MM.1S (cell line): ENCODE results near the gene BACH2.

Source experiments
- DNase-seq: peaks from one replicate; pipeline ENCODE4 v3.0.0-alpha.2; 2015
- H2AFZ ChIP-seq: fragments of 300-600 bp; sonication (generic); 2 replicates; pipeline ENCODE4 v1.6.0; 2016; ENCODE audit warnings: antibody characterized with exemption, low read length
- H3F3A ChIP-seq: fragments of 300-600 bp; sonication (generic); 2 replicates; pipeline ENCODE4 v1.6.1; 2016; ENCODE audit warnings: mild to moderate bottlenecking, antibody characterized with exemption, low read length, moderate library complexity, mixed read lengths; ENCODE audit not compliant: insufficient read depth
- H3K27ac ChIP-seq: fragments of 300-600 bp; sonication (generic); 2 replicates; pipeline ENCODE4 v1.5.1; 2016; ENCODE audit warnings: mild to moderate bottlenecking, low read length
- H3K27me3 ChIP-seq: fragments of 300-600 bp; sonication (generic); replicated peaks from 2 replicates; pipeline ENCODE4 v1.6.0; 2016; ENCODE audit warnings: low read length; ENCODE audit not compliant: insufficient read depth
- H3K36me3 ChIP-seq: fragments of 300-600 bp; sonication (generic); replicated peaks from 2 replicates; pipeline ENCODE4 v1.6.1; 2016; ENCODE audit warnings: mild to moderate bottlenecking, low read length, mixed read lengths; ENCODE audit not compliant: insufficient read depth
- H3K4me1 ChIP-seq: fragments of 300-600 bp; sonication (generic); 2 replicates; pipeline ENCODE4 v1.6.1; 2016; ENCODE audit warnings: low read length, mixed read lengths
- H3K4me2 ChIP-seq: fragments of 300-600 bp; sonication (generic); 2 replicates; pipeline ENCODE4 v1.6.0; 2016; ENCODE audit warnings: low read depth, low read length
- H3K4me3 ChIP-seq: fragments of 300-600 bp; sonication (generic); 2 replicates; pipeline ENCODE4 v1.5.1; 2016; ENCODE audit warnings: low read length, mixed read lengths
- H3K79me2 ChIP-seq: fragments of 300-600 bp; sonication (generic); 2 replicates; pipeline ENCODE4 v1.6.1; 2016; ENCODE audit warnings: mixed run types, low read length, mixed read lengths
- H3K9ac ChIP-seq: fragments of 300-600 bp; sonication (generic); 2 replicates; pipeline ENCODE4 v1.6.1; 2016; ENCODE audit warnings: low read length, mixed read lengths
- H3K9me2 ChIP-seq: fragments of 300-600 bp; sonication (generic); replicated peaks from 2 replicates; pipeline ENCODE4 v1.6.1; 2016; ENCODE audit warnings: mild to moderate bottlenecking, low read length, mixed read lengths; ENCODE audit not compliant: insufficient read depth
- H3K9me3 ChIP-seq: fragments of 300-600 bp; sonication (generic); replicated peaks from 2 replicates; pipeline ENCODE4 v1.6.1; 2016; ENCODE audit warnings: mild to moderate bottlenecking, low read length, mixed read lengths; ENCODE audit not compliant: insufficient read depth
- H4K20me1 ChIP-seq: fragments of 300-600 bp; sonication (generic); 2 replicates; pipeline ENCODE4 v1.6.1; 2016; ENCODE audit warnings: mild to moderate bottlenecking, low read length, moderate library complexity, mixed read lengths; ENCODE audit not compliant: insufficient read depth
- EZH2 ChIP-seq: fragments of 300-600 bp; sonication (generic); optimal IDR thresholded peaks from 2 replicates; pipeline ENCODE3; 2017; ENCODE audit warnings: low read depth, mild to moderate bottlenecking, antibody characterized with exemption, low read length, mixed read lengths
- EZH2phosphoT487 ChIP-seq: fragments of 300-600 bp; sonication (generic); IDR thresholded peaks from 2 replicates; pipeline ENCODE4 v1.6.1; 2018; ENCODE audit warnings: antibody characterized with exemption, low read length
- TF ChIP-seq, protein P1 (sequence below): fragments of 300-600 bp; sonication (generic); IDR thresholded peaks from 2 replicates; pipeline ENCODE4 v1.5.1; 2016; ENCODE audit warnings: antibody characterized with exemption, low read length, mixed read lengths

The BACH2 gene

GRCh38 chr6:90078513-90079289 is 217.9 kb downstream of the BACH2 start:
- Histone ChIP-seq H3K9me2 (no peaks in the 10 kb centered on the region), H3K4me1 (no peaks in the 10 kb centered on the region), H3K27me3 (no peaks in the 10 kb centered on the region), H3F3A (no peaks in the 10 kb centered on the region), H2AFZ (no peak overlapping the region), H3K9ac (no peak overlapping the region), H4K20me1 (no peaks in the 10 kb centered on the region), H3K4me2 (no peak overlapping the region), H3K4me3 (no peak overlapping the region), H3K79me2 (no peaks in the 10 kb centered on the region), H3K27ac (no peak overlapping the region), H3K9me3 (no peaks in the 10 kb centered on the region), H3K36me3 (no peaks in the 10 kb centered on the region)
- no peak for TF ChIP-seq EZH2phosphoT487
- TF ChIP-seq EZH2: no peak
- TF ChIP-seq, protein P1, sequence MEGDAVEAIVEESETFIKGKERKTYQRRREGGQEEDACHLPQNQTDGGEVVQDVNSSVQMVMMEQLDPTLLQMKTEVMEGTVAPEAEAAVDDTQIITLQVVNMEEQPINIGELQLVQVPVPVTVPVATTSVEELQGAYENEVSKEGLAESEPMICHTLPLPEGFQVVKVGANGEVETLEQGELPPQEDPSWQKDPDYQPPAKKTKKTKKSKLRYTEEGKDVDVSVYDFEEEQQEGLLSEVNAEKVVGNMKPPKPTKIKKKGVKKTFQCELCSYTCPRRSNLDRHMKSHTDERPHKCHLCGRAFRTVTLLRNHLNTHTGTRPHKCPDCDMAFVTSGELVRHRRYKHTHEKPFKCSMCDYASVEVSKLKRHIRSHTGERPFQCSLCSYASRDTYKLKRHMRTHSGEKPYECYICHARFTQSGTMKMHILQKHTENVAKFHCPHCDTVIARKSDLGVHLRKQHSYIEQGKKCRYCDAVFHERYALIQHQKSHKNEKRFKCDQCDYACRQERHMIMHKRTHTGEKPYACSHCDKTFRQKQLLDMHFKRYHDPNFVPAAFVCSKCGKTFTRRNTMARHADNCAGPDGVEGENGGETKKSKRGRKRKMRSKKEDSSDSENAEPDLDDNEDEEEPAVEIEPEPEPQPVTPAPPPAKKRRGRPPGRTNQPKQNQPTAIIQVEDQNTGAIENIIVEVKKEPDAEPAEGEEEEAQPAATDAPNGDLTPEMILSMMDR: no peak
- no peak for DNase-seq

DNA sequence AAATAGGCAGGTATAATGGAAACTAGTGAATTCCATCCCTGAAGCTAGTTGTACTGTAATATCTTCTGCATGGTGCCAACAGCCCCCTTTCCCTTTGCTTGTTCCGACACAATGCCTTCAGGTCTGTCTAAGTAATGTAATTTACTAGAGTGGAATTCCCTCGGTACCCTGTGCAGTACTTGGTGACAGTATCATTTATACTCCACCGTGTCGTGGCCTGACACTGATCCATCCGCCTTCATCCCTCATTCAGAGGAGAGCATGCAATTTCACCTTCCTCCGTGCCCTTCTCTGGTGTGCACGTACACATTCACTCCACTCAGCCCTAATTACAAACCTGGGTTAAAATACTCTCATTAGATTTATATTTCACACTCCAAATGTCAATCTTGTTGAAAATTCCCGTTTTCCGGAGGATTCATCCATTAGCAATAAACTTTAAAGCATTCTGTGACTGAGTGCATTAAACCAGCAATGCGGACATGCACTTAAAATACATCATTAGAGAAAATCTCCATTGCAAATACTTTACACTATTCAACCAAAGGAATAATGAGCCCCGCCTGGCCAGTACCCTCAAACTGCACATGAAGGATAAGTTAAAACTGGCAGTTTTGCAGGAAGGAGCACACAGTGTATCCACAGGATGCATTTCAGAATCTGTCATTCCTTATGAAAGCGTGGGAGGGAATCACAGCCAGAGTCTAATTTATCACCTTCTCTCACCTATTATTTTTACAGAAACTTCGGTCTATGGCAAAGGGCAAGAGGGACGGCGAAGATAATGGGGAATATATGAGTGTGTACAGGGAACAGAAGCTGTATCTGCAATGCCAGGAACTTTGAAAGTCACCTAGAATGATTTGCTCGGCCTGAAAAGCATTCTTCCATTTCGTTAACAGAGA is 219.9 kb downstream of the BACH2 start:
- H3K9me2 ChIP-seq: no peaks in the 10 kb centered on the region
- no peak overlapping the region for H3K4me3 ChIP-seq
- H2AFZ ChIP-seq: no peak overlapping the region
- no peaks in the 10 kb centered on the region for H3K27me3 ChIP-seq
- no peaks in the 10 kb centered on the region for H3K9me3 ChIP-seq
- H3K36me3 ChIP-seq: no peaks in the 10 kb centered on the region
- H3K4me1 ChIP-seq: no peaks in the 10 kb centered on the region
- TF ChIP-seq, protein P1: no peak
- TF ChIP-seq EZH2phosphoT487: no peak
- no peak for TF ChIP-seq EZH2
- DNase-seq: no peak
- H4K20me1 ChIP-seq: no peaks in the 10 kb centered on the region
- H3F3A ChIP-seq: no peaks in the 10 kb centered on the region
- no peak overlapping the region for H3K27ac ChIP-seq
- H3K9ac ChIP-seq: no peak overlapping the region
- no peaks in the 10 kb centered on the region for H3K79me2 ChIP-seq
- no peak overlapping the region for H3K4me2 ChIP-seq

- no peak for DNase-seq
- no peaks in the 10 kb centered on the region for H3K27me3 ChIP-seq
- H3K4me2 ChIP-seq: no peak overlapping the region
- no peaks in the 10 kb centered on the region for H3K4me1 ChIP-seq
- H3K9ac ChIP-seq: no peak overlapping the region
- no peaks in the 10 kb centered on the region for H3F3A ChIP-seq
- H2AFZ ChIP-seq: no peak overlapping the region
- H3K9me3 ChIP-seq: no peaks in the 10 kb centered on the region
- no peak overlapping the region for H3K27ac ChIP-seq
- H3K36me3 ChIP-seq: no peaks in the 10 kb centered on the region
- H3K9me2 ChIP-seq: no peaks in the 10 kb centered on the region
- H3K4me3 ChIP-seq: no peak overlapping the region
- no peaks in the 10 kb centered on the region for H3K79me2 ChIP-seq
- TF ChIP-seq, protein P1: no peak
- TF ChIP-seq EZH2phosphoT487 (no peak), EZH2 (no peak)
- H4K20me1 ChIP-seq: no peaks in the 10 kb centered on the region
Measured at GRCh38 chr6:90074161-90074850, 222.3 kb downstream of the BACH2 start.
